ENCODE results near the gene APCDD1. TPM values are rescaled to one million over a fixed set of nuclear protein-coding genes. Genes with fewer than 3 reads are reported as not detected.

APCDD1 gene
- total RNA-seq, 1 experiment from 2014 or later, result 0.54 TPM

DNA sequence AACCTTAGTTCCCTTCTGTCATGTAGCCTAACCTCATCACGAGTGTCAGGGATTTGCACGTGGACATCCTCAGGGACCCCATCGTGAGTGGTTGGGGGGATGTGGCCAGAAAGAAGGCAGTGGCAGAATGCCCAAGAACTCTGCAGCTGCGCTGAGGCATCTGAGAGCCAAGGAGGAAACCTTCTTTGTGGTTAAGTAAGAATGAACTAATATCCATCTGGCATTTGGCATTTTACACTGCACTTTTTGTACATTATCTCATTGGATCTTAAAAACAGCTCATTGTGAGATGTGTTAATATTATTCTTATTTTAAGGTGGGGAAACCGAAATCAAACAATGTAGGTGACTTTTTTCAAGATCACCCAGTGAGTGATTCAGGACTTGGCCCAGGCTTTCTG, 32.6 kb upstream of the APCDD1 start:
- ChIA-PET CTCF (interaction anchor here (1.0 to 1.1 kb wide), 2 partner anchors 35 to 97 kb away, joined by 3 to 5 read pairs; no protein-coding TSS in a partner anchor), POLR2A (interaction anchor here (0.8 to 2.4 kb wide), 6 partner anchors 8 to 328 kb away, joined by 3 to 16 read pairs (median 7); no protein-coding TSS in a partner anchor)
- no peaks in the 10 kb centered on the region for H3K9me3 Mint-ChIP-seq (ENCODE audit: unreplicated experiment)
- intact Hi-C loops (cut with micrococcal nuclease), result no loop called here
- TF ChIP-seq, protein P1, sequence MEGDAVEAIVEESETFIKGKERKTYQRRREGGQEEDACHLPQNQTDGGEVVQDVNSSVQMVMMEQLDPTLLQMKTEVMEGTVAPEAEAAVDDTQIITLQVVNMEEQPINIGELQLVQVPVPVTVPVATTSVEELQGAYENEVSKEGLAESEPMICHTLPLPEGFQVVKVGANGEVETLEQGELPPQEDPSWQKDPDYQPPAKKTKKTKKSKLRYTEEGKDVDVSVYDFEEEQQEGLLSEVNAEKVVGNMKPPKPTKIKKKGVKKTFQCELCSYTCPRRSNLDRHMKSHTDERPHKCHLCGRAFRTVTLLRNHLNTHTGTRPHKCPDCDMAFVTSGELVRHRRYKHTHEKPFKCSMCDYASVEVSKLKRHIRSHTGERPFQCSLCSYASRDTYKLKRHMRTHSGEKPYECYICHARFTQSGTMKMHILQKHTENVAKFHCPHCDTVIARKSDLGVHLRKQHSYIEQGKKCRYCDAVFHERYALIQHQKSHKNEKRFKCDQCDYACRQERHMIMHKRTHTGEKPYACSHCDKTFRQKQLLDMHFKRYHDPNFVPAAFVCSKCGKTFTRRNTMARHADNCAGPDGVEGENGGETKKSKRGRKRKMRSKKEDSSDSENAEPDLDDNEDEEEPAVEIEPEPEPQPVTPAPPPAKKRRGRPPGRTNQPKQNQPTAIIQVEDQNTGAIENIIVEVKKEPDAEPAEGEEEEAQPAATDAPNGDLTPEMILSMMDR (IDR thresholded peaks at IDR 0.05; ENCODE audit: unreplicated experiment), result no peak
- peaks cover 6% of the 10 kb centered on the region for H3K36me3 Mint-ChIP-seq (ENCODE audit: insufficient read depth, unreplicated experiment)
- H3K4me1 Mint-ChIP-seq (ENCODE audit: insufficient read depth, unreplicated experiment), result peaks cover 47% of the 10 kb centered on the region
- H3K27me3 Mint-ChIP-seq (ENCODE audit: insufficient read depth, unreplicated experiment), result no peaks in the 10 kb centered on the region
- no peak overlapping the region for H3K4me3 Mint-ChIP-seq (ENCODE audit: unreplicated experiment)
- BruUV-seq (replicated peaks), result no TSS peak
- peak; percentile 7 for DNase-seq (ENCODE audit: unreplicated experiment)
- peak overlapping the region; percentile 81 for H3K27ac Mint-ChIP-seq (ENCODE audit: low read depth, unreplicated experiment)

DNA sequence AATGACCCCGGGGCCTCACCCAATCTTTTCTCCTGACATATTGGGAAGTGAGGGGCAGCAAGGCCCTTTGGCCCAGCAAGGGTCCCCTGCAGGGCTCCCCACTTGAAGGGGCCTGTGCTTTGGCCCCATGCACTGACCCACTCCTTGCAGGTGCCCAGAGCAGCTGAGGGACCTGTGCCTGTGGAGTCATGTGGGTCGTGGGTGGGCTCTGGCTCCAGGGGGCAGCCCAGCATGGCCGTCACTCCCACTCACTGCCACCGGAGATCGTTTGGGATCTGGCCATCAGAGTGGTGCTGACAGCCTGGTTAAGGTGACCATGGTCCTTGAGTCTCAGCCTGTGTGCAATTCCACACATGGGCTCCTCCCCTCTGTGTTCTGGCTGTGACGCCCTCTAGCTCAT, 31.7 kb upstream of the APCDD1 start:
- peak overlapping the region; percentile 42 for H3K27ac Mint-ChIP-seq (ENCODE audit: low read depth, unreplicated experiment)
- no TSS peak for BruUV-seq (replicated peaks)
- TF ChIP-seq, protein P1 (IDR thresholded peaks at IDR 0.05; ENCODE audit: unreplicated experiment), result no peak
- CTCF ChIA-PET, result interaction anchor here (1.0 kb wide), 1 partner anchor 34 kb away, joined by 5 read pairs; no protein-coding TSS in a partner anchor
- no peak for DNase-seq (ENCODE audit: unreplicated experiment)
- H3K4me3 Mint-ChIP-seq (ENCODE audit: unreplicated experiment), result no peak overlapping the region
- intact Hi-C loops (cut with micrococcal nuclease), result no loop called here
- no peaks in the 10 kb centered on the region for H3K27me3 Mint-ChIP-seq (ENCODE audit: insufficient read depth, unreplicated experiment)
- peaks cover 40% of the 10 kb centered on the region for H3K4me1 Mint-ChIP-seq (ENCODE audit: insufficient read depth, unreplicated experiment)
- H3K9me3 Mint-ChIP-seq (ENCODE audit: unreplicated experiment), result no peaks in the 10 kb centered on the region
- POLR2A ChIA-PET, result interaction anchor here (0.5 to 1.9 kb wide), 2 partner anchors 10 to 98 kb away, joined by 3 to 10 read pairs; no protein-coding TSS in a partner anchor
- H3K36me3 Mint-ChIP-seq (ENCODE audit: insufficient read depth, unreplicated experiment), result peaks cover 6% of the 10 kb centered on the region

DNA sequence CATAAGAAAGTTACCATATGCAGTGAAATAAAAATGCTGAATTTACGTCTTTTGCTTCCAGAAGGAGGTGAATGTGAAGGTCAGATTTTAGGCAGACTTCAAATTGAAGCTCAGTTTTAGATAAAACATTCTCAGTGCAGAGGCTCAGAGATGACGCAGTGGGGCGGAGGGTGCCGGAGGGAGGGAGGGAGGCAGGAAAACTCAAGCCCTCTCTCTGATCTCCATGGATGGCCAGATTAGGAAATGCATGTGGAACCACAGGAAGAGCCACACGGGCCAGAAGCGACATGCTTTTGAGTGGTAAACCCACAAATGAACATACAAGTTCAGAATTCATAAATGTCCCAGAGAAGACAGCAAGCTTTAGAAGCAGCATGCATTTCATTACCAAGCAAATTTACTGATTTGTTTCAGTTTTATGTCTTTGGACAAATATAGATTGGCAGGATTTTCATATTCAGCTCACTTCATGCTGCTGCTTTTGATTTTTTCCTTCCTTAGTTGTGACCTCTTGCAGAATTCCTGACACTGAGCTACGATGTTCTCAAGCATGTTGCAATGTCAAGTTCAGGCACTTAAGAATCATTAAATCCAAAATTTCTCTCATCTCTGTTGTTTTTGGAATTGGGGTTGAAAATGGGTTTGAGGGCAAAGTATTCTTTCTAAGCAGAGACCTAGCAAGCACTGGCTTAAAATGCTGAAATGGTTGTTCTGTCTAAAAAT, 29.7 kb upstream of the APCDD1 start:
- no peaks in the 10 kb centered on the region for H3K27me3 Mint-ChIP-seq (ENCODE audit: insufficient read depth, unreplicated experiment)
- DNase-seq (ENCODE audit: unreplicated experiment), result no peak
- peaks cover 34% of the 10 kb centered on the region for H3K4me1 Mint-ChIP-seq (ENCODE audit: insufficient read depth, unreplicated experiment)
- no peak overlapping the region for H3K4me3 Mint-ChIP-seq (ENCODE audit: unreplicated experiment)
- intact Hi-C loops (cut with micrococcal nuclease), result no loop called here
- ChIA-PET CTCF (interaction anchor here (0.5 to 0.6 kb wide), 3 partner anchors 71 to 453 kb away, joined by 3 read pairs; no protein-coding TSS in a partner anchor), POLR2A (interaction anchor here (1.2 kb wide), 1 partner anchor 12 kb away, joined by 3 read pairs; no protein-coding TSS in a partner anchor)
- TF ChIP-seq, protein P1 (IDR thresholded peaks at IDR 0.05; ENCODE audit: unreplicated experiment), result no peak
- H3K27ac Mint-ChIP-seq (ENCODE audit: low read depth, unreplicated experiment), result no peak overlapping the region
- no peaks in the 10 kb centered on the region for H3K9me3 Mint-ChIP-seq (ENCODE audit: unreplicated experiment)
- H3K36me3 Mint-ChIP-seq (ENCODE audit: insufficient read depth, unreplicated experiment), result peaks cover 6% of the 10 kb centered on the region
- BruUV-seq (replicated peaks), result no TSS peak

DNA sequence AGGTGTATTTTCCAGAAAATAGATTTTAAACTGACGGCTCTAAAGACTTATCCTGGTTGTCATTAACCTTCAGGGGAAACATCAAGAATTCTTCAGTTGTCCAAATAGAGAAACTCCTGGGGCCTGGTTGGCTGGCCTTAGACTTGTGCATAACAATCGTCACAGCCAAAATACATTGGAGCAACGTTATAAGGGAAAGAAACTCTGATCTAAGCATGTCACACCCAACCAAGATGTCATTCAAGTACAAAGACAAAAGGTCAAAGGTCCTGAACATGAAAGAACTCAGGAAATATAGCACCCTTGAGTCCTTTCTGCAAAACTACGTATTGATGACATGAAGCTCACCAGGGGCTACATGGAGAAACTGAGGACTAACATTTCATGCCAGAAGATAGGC, 23.8 kb upstream of the APCDD1 start:
- Mint-ChIP-seq H3K4me3 (ENCODE audit: unreplicated experiment) (no peak overlapping the region), H3K27ac (ENCODE audit: low read depth, unreplicated experiment) (peak overlapping the region; percentile 36), H3K36me3 (ENCODE audit: insufficient read depth, unreplicated experiment) (no peaks in the 10 kb centered on the region), H3K9me3 (ENCODE audit: unreplicated experiment) (no peaks in the 10 kb centered on the region), H3K4me1 (ENCODE audit: insufficient read depth, unreplicated experiment) (peaks cover 9% of the 10 kb centered on the region), H3K27me3 (ENCODE audit: insufficient read depth, unreplicated experiment) (no peaks in the 10 kb centered on the region)
- DNase-seq (ENCODE audit: unreplicated experiment), result no peak
- no TSS peak for BruUV-seq (replicated peaks)
- intact Hi-C loops (cut with micrococcal nuclease), result no loop called here
- TF ChIP-seq, protein P1 (IDR thresholded peaks at IDR 0.05; ENCODE audit: unreplicated experiment), result no peak
- ChIA-PET CTCF (interaction anchor here (0.6 kb wide), 1 partner anchor 12 kb away, joined by 3 read pairs; no protein-coding TSS in a partner anchor), POLR2A (interaction anchor here (2.9 kb wide), 1 partner anchor 10 kb away, joined by 16 read pairs; no protein-coding TSS in a partner anchor)
